NCI-H1417 (cell line): Measurements from ENCODE around the gene GSTM3.
A peak's percentile ranks its signal among the peaks of the same experiment; 100 is the strongest.
"Not testable (repeated sequence)": the region's sequence is repeated elsewhere in the genome, so short reads cannot be mapped to it uniquely, and the experiment has no call there.

Experiments used
- DNase-seq, 3 experiments: peaks; one replicate each; lab custom pipeline; 2025; lab: John Stamatoyannopoulos, UW

GSTM3 gene

GRCh38 chr1:109775398-109775797, 34.6 kb upstream of the GSTM3 start:
- no peak for DNase-seq

- no peak for DNase-seq
Measured at GRCh38 chr1:109773900-109774485, 33.2 kb upstream of the GSTM3 start.

GRCh38 chr1:109773203-109773899, 32.5 kb upstream of the GSTM3 start:
- peak; percentile 72 to 92 (median 76) for DNase-seq

GRCh38 chr1:109772658-109773202, 31.9 kb upstream of the GSTM3 start:
- no peak for DNase-seq

- no peak for DNase-seq
Measured at GRCh38 chr1:109771712-109772657, 31.1 kb upstream of the GSTM3 start.

- DNase-seq, result no peak
Measured at GRCh38 chr1:109770331-109771095, 29.7 kb upstream of the GSTM3 start.

GRCh38 chr1:109769330-109770078, 28.7 kb upstream of the GSTM3 start:
- DNase-seq, result no peak

DNA sequence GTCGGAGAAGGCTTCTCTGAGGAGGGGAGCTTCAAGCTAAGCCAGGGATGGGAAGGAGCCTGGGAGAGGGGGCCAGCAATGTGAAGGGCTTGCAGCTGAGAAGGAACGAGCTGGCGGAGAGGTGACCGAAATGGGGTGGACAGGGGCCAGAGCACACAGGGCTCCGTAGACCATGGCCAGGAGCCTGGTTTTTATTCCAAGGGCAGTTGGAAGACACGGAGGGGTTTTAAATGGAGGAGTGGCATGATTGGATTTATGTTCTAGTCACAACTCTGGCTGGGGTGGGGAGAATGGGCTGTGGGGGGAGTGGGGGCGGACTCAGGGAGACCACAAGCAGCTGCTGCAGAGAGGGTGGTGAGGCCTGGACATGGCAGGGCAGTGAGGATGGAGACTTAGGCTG, 28.0 kb upstream of the GSTM3 start:
- DNase-seq, result no peak

GRCh38 chr1:109768335-109768650, 27.5 kb upstream of the GSTM3 start:
- DNase-seq, result no peak

DNA sequence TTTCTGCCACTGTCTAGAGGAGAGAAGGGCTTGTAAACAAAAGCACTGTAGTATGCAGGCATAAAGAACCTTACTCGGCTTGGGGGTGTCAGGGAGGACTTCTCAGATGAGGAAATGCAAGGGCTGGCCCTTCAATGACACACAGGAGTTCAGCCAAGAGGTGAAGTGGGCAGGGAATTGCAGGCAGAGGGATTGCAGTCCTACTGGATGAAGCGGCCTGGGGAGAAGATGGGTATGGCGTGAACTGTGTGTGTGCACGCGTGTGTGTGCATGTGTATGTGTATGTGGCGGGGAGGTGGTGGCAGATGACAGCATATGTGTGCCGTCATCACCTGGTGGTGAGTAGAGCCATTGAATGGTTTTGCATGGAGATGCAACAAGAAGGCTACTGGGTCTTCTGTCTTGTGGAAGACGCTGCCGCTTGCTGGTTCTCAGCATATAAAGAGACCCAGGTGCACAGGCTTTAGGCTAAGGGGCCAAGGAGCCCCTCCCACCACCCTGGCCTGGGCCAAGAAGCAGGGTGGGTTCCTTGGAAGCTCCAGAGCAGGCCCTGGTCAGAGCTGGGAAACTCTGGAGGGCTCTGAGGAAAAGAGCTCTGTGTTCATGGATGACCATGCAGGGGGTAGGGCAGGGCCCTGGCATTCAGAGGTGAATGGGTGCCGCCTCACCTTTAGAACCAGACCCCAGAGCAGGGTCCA, 26.9 kb upstream of the GSTM3 start:
- DNase-seq, result no peak

DNA sequence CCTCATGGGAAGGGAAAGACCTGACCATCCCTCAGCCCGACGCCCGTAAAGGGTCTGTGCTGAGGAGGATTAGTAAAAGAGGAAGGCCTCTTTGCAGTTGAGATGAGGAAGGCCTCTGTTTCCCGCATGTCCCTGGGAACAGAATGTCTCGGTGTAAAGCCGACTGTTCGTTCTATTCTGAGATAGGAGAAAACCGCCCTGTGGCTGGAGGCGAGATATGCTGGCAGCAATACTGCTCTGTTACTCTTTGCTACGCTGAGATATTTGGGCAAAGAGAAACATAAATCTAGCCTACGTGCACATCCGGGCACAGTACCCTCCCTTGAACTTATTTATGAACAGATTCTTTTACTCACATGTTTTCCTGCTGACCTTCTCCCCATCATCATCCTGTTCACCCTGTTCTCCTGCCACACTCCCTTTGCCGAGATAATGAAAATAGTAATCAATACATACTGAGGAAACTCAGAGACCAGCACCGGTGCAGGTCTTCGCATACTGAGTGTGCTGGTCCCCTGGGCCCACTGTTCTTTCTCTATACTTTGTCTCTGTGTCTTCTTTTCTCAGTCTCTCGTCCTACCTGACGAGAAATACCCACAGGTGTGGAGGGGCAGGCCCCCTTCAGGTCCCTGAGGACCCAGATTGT, 26.3 kb upstream of the GSTM3 start:
- DNase-seq, result not testable (repeated sequence)

DNA sequence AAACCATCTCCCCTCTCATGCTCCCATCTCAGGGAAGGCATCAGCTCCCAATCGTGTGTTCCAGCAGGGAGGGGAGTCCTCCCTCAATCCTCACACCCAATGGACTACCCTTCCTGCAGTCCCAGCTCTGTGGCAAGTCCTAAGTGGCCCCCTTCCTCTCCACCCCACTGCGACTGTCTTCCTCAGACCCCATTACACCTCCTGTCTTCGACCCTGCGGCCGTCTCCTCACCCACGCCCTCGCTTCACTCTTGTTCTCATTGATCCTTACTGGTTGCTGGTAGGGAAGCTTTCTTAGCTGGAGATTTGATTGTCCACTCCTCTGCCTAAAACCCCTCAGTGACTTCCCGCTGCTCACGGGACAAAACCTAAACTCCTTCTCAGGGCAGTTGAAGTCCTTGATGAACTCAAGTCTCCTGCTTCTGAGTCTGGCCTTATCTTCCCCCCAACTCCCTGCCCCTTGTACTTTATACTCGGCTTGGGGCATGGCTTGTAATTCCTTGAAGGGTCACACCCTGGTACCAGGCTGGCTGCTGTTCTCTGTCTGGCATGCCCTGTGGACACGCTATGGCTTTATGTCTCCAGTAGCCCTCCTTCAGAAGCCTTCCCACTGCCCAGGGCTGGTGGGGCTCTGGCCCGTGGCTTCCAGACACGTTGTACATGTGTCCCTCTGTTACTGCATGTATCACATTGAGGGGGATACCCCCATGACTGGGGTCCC, 25.2 kb upstream of the GSTM3 start:
- DNase-seq, result no peak

DNA sequence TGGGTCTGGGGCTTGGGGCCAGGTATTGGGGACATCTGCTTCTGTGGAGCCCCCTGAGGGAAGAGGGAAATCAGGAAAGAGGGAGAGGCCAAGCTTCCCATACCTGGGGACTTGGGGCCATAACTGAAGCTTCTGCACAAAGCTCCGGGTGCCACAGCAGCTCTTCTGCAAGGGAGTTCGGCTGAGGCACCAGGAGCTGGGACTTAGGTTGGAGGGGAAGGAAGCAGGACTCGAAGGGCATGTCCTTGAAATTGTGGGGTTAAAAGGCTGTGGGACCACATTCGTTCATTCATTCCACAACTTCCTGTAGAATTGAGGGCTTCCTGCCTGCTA, 24.6 kb upstream of the GSTM3 start:
- no peak for DNase-seq

GRCh38 chr1:109764561-109765482, 24.0 kb upstream of the GSTM3 start:
- no peak for DNase-seq

GRCh38 chr1:109763646-109764415, 23.0 kb upstream of the GSTM3 start, which contains the start of gene EPS8L3:
EPS8L3 (minus strand) TSS chr1:109763923; CDS start chr1:109761749, 2,174 bp downstream.
- no peak for DNase-seq

- no peak for DNase-seq
Measured at GRCh38 chr1:109762821-109763645, 22.2 kb upstream of the GSTM3 start.
